NCI-H1436 (cell line): ENCODE results near the gene FAM53A.
"Not testable (repeated sequence)": the region's sequence is repeated elsewhere in the genome, so short reads cannot be mapped to it uniquely, and the experiment has no call there.

Experiments used
- DNase-seq: peaks from one replicate; lab custom pipeline; 2025; lab: John Stamatoyannopoulos, UW

The FAM53A gene

DNA sequence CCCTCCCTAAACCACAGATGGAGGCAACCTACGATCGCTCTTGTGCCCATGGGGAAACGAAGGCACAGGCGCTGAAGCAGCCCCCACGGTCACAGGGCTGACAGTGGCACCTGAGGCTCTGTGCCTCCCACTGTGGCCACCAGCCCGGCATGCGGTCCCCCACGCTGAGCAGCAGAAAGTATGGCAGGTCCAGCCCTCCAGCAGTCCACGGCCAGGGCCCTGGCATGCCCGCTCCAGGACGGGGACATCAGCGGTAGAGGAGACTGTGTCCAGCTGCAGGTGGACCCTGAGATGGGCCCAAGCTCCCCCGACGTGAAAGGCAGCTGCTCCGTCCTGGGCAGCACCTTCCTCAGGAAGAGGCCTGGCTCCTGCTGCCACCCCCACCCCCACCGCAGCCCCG, 61.2 kb downstream of the FAM53A start:
- DNase-seq = no peak

DNA sequence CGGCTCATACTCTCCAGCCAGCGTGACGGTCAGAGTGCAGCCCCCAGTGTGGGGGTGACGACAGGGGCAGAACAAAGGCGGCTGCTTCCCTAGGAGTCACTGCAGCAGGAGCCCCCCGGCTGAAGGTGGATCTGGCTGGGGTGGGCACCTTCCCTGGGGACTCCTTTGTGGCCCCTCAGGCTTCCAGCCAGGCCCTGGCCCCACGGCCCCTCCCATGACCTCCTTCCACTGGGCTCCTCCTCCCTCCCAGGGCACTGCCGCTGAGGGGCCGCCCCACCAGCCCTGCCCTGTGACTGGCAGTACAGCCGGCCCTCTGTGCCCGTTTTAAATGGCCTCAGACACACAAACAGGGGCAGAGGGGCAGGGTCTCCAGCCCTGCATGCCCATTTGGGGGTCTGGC, 61.9 kb downstream of the FAM53A start:
- no peak for DNase-seq

- DNase-seq = no peak
Observed at GRCh38 chr4:1621526-1621925, 62.6 kb downstream of the FAM53A start.

GRCh38 chr4:1619151-1619672, 64.9 kb downstream of the FAM53A start:
- DNase-seq = no peak

DNA sequence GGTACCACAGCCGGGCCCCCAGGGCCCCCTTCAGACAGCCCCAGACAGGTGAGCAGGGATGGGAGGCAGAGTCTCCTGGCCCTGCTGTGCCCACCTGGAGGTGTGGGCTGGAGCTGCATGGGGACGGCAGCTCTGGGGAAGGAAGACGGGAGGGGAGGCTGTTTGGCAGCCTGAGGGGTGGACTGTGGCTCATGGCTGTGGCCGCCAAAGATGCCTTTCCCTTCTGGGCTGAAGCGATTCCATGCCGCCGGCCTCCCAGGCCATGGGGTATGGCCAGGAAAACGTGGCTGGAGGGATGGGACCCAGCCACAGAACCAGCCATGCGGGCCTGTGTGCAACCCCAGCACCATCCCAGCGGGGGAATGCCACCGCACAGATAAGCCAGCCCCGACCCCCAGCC, 65.7 kb downstream of the FAM53A start:
- no peak for DNase-seq

DNA sequence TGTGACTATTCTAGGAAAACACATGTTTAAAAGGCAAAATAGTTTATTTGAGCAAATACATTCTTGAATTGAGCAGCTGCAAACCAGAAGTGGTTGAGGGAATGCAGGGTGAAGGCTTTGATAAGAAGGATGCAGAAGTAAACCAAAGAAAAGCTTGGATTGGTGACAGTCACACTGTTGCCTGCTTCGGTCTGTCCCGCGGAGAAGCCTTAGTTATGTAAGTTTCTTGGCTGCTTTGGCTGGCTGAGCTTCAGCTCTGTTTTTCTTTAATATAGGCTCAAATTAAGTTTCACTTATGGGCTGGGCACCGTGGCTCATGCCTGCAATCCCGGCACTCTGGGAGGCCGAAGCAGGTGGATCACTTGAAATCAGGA, 67.6 kb downstream of the FAM53A start:
- no peak for DNase-seq

DNA sequence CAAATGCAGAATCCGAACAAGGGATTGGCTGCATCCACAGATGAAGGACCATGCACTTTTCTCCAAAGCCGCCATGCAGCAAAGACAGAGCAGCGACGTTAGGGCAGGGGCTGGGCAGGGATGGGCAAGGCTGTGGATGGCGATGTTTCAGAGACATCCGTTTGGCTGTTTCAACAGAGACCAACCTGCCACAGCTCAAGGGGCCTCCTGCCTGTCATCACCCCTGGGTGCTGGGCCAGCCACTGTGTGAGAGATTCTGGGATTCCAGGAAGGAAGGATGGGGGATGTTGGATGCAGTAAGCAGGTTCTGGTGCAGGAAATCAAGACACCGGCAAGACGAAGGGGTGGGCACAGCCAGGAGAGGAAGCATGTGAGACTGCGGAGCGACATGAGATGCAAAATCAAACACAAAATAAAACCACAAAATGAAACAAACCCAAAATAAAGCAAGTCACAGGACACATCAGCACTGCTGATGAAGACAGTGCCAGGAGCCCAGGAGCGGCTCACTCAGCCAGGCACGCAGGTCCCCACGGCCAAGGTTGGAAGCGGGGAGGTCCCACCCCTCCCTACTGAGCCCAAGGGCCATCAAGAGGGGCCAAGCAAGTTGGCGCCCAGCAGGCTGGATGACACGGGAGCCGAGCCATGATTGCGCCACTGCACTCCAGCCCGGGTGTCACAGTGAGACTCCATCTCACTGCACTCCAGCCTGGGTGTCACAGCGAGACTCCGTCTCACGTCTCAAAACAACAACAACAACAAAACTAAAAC, 68.1 kb downstream of the FAM53A start:
- DNase-seq = no peak

DNA sequence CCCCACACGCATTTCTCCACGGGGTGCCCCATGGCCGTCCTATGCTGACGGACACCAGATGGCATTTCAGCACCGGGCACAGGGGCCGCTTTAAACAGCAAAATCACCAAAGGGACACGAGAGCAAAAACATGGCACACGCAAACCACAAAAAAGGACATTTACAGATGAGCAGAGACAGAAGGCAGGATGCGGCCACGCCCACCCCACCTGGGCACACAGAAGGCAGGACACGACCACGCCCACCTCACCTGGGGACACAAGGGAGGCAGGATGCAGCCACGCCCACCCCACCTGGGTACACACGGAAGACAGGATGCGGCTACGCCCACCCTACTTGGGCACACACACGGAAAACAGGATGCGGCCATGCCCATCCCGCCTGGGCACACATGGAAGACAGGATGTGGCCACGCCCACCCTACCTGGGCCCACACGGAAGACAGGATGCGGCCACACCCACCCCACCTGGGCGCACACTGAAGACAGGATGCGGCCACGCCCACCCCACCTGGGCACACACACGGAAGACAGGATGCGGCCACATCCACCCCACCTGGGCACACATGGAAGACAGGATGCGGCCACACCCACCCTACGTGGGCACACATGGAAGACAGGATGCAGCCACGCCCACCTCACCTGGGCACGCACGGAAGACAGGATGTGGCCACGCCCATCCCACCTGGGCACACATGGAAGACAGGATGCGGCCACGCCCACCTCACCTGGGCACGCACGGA, 69.1 kb downstream of the FAM53A start:
- no peak for DNase-seq

DNA sequence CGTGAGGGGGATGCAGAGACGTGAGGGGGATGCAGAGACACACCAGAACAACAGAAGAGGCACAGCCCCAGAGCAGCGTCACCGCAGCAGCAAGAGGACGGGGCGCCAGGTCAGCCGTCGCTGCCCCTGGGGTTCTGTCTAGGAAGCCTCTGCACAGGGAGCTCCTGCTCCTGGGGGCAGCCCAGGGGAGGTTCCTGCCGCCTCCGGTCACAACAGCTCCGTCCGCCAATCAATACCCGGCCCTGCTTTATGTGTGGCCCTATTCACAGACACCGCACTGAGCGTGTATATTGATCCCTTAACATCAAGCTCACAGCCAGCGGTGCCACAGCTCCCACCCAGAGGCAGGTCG, 69.6 kb downstream of the FAM53A start:
- no peak for DNase-seq

DNA sequence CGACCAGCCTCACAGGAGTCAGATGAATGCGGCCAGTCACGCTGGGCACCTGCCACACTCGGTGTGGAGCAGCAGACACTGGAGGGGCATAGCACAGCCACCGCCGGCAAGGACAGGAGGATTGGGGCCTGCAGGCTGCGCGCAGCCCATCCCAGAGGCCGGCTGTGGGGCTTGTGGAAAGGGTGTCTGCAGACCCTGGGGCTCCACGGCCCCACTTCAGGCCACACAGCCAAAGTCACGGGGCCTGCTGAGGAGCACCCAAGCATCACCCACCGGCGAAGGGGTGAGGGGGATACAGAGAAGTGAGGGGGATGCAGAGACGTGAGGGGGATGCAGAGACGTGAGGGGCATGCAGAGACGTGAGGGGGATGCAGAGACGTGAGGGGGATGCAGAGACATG, 70.1 kb downstream of the FAM53A start:
- DNase-seq = no peak

DNA sequence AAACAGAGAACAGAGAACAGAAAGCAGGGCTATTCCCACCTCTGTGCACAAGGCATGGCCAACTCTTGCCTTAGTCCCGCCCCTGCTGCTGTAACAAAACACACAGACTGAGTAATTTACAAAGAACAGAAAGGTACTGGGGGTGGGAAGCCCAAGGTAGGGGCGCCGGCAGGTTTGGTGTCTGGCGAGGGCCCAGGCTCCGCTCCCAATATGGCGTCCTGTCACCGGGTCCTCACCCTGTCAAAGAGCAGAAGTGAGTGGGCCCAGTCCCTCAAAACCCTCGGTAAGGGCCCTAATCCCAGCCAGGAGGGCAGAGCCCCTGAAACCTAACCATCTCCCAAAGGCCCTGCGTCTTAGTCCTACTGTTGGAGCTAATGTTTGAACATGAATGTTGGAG, 71.0 kb downstream of the FAM53A start:
- DNase-seq = no peak

GRCh38 chr4:1612278-1613098, 71.6 kb downstream of the FAM53A start:
- no peak for DNase-seq

DNA sequence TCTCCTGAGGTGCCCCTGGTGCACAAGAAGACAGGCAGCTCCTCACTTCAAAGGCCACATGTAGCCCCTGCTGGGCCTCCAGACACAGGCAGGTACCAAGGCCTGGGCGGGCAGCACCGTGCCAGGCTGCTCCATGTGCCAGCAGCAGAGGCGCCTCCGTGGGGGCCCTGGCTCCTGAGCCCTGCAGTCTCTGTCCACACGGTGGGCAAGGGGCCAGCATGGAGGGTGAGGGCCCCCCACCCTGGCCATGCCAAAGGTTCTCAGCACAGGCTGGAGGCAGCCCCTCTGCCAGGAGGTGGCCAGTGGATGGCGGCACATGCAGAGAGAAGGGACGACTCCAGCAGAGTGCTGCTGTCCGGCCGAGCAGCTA, 72.6 kb downstream of the FAM53A start:
- DNase-seq = no peak

DNA sequence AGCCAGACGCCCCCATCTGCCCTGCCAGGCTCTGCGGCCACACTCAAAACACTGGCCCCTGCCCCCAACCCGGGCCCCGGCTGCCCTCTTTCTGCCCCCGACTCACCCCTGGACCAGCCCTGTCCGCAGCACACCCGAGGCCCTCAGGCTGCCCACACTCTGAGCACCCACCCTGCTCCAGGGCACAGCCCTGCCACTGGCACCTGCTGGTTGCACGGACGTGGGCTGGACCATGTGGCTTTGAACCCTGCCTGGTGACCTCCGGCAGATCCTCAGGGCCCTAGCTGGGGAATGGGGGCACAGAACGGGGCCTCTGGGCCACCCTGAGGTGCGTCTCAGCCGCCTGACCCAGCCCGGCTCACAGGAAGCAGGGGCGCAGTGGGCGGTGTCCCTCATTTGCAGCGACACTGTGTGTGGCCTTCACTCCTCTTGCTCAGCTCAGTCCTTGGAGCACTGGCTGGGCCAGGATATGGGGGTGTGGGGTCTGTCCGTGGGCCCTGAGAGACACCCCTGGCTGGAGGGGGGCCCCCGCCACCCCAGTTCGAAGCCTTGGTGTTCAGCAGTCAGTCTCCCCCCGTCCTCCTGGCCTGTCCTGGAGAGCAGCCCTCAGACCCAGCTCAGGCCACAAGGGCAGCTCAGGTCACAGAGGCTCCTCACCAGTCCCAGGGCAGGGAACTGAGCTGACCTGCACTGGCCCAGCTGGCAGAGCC, 73.2 kb downstream of the FAM53A start:
- DNase-seq = no peak

- DNase-seq = no peak
Observed at GRCh38 chr4:1609901-1610790, 74.0 kb downstream of the FAM53A start.

- no peak for DNase-seq
Observed at GRCh38 chr4:1608821-1609500, 75.2 kb downstream of the FAM53A start.

GRCh38 chr4:1608196-1608820, 75.8 kb downstream of the FAM53A start:
- no peak for DNase-seq

- DNase-seq = not testable (repeated sequence)
Observed at GRCh38 chr4:1607436-1608195, 76.5 kb downstream of the FAM53A start.

DNA sequence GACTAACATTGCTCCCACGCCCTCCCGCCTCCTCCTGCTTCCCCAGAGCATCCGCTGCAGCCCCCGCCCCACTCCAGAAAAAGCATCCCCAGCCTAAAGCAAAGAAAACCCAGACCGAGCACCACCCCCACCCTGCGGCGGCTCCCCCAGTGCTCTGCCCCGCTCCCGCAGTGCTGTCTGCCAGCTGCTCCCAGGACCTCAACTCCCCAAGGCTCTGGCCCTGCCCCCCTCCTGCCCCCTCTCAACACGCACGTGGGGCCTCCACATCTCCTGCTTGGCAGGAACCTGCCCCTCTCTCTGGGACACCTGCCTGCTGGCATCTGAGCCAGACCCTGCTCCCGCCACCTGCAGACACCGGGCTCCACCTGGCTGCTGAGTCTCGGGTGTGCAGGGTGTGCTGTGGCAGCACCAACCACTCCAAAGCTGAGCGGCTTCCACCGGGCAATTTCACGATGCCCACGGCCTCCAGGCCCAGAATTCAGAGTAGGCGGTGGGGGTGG, 79.4 kb downstream of the FAM53A start:
- DNase-seq = peak; percentile 44
